GM19239 (cell line): Measurements from ENCODE around the gene LHFPL5.

ENCODE experiments used
- DNase-seq: peaks from one replicate; pipeline ENCODE4 v3.0.0; 2011; ENCODE audit warnings: low spot score; ENCODE audit not compliant: insufficient read length
- FAIRE-seq: peaks from 2 replicates; lab custom pipeline; 2011; peaks lifted over from hg19 to GRCh38; lab: Jason Lieb, UNC

Gene LHFPL5

DNA sequence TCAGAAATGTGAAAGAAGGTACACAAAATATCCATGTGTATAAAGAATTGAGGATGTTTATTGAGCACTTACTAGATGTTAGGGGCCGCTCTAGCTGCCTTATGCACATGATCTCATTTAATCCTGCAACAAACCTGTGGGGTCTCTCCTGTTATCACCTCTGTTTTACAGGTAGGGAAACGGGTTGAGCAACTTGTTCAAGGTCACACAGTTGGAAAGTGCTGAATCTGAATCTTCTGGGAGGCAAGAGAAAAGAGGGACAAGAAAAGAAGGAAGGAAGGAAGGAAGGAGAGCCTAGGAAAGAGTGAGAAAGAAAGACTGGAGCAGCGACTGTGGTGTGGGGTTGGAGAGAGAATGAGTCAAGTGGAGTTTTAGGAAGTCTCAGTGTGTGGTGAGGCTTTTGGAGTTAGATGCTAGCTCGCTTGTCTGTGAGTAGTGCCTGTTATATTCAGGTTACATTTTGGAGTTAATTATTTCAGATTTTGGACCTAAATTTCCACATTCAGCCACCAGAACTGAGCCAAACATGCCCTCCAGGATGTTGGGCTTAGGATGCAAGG lies 16.6 kb upstream of the LHFPL5 start:
- FAIRE-seq (no peak), DNase-seq (no peak)

DNA sequence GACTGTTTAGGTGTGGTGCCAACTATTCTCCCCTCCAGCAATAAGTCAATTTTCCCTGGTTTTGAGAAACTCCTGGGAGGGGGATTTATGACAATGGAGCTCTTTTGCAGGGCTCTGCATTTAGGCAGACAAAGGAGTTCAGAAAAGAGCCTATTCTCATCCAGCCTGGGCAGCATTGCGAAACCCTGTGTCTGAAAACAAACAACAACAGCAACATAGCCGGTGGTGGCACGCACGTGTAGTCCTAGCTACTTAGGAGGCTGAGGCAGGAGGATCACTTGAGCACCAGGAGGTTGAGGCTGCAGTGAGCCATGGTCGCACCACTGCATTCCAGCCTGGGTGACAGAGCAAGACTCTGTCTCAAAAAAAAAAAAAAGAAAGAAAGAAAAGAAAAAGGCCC lies 14.5 kb upstream of the LHFPL5 start:
- FAIRE-seq, result no peak
- DNase-seq, result no peak

DNA sequence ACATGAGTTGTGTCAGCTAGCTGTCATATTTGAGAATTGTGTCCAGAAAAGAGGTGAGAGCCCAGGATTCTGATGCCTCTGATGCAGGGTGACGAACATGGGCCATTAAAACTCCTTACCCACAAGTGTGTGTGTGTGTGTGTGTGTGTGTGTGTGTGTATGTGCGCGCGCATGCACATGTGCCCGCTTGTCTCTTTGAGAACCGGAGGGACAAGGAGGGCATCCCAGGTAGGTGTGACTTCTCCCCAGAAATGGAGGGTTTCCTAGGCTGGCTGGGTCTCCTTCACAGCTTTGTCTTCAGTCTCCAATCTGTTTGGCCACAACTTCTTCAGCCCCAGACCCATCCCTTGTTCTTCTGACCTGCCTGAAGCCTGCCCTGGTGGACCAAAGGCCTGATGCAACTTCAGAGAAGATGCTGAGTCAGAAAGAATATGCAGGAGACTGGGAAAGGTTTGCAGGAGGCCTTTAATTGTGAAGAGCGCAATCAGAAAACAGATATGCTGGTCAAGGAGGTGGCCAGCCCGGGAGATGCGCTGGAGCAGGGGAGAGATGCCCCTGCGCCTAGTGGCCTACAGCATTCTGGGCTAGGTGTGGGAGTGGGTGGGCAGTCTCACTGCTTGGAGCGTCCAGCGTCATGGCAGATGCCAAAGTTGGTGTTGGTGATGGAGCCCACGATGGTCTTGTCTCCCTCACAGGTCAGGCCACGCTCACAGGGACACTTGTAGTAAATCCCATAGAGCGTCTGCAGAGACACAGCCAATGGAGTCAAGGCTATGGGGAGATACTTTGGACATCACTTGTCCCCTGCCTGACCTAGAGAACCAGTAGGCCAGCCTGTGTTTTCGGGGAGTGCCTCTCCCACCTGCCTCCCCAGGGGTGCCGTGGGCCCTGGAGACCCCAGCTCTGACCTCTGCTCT lies 10.4 kb upstream of the LHFPL5 start:
- FAIRE-seq, result no peak

DNA sequence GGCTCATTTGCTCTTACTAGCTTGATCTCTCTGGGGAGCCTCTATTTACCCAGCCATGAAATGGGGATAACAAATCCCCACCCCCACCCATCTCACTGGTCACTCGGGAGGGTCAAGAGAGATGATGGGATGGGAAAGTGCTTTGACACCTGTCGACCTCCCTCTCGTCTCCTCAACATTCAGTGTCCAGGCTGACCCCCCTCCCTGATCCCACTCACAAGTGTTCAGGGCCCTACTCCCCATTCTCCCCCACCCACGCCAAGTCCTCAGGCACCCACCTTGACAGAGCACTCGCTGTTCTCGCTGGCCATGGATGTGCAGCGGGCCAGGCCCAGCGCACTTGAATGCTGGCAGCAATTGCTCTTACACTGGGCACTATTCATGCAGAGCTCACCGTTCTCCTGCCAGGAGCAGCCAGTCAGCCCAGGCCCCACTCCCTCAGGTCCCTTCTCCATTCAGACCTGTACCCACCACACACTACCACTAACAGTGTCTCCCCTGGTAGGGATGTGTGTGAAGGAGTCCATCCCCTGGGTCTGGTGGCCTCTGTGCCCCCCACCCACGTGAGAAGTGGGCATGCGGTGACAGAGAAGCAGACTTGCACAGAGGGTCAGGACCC lies 9.6 kb upstream of the LHFPL5 start:
- no peak for FAIRE-seq
- no peak for DNase-seq

More for the DNA sequence above, 10.4 kb upstream of the LHFPL5 start:
- no peak for DNase-seq

DNA sequence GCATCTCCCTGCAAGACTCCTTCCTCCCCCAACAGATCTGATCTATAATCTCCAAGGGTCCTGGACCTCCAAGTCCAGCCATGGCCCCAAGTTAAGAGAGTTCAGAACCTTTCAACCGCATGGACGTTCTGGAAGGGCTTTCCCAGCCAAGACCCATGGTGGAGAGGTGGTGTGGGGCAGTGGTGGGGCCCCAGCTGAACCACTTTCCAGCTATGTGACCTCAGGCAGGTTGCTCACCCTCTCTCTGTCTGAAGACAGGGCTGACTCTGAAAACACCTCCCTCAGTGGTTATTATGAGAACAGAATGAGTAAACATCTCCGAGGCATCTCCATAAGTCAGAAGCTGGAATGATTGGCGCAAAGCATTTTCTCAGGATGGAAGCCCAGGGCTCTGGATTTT lies 8.9 kb upstream of the LHFPL5 start:
- no peak for FAIRE-seq
- no peak for DNase-seq

DNA sequence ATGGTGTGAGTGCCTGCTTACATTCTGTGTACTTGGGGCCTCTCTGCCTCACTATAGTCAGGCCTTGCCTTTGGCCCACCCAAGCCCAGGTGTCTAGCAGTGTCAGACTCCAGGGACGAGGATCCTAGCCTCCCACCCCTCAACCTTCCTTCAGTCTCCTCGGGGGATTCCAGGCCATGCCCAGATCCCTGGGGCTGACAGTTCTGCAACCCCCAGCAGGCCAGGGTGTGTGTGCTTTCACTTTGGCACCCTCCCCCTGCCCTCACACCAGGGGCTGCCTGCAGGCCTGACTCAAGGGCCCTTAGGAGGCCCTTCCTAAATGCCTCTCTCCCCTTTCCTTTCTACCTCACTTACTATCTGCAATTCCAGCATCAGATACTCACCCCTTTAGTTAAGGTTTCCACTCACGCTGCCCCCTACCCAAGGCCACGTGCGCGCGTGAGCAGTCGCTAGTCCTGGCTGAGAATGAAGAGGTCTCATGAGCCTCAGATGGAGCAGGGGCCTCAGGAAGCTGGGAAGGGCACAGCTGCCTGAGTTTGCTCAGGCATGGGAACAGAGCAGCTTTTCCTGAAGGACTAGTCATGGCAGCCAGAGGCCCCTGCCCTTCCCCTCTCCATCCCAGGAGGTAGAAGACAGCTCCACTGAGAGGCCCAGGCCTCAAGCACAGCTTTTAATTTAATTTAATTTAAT lies 7.2 kb upstream of the LHFPL5 start:
- FAIRE-seq (no peak), DNase-seq (no peak)

DNA sequence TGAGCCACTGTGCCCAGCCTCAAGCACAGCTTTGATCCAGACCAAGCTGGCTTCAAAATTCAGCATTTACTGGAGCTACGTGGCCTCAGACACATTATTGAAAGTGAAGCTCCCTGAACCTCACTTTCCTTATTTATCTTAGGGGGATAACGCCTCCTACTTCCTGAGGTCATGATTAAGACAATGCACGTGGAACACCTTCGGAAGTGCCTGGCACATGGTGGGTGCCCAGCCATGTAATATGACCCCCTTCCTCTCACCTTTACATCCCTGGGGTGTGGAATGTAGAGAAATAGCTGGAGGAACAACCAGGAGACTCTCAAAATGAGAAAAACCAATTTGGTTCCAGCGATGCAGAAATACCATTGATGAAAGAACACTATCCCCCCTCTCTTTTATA lies 6.4 kb upstream of the LHFPL5 start:
- FAIRE-seq, result no peak
- DNase-seq, result no peak

DNA sequence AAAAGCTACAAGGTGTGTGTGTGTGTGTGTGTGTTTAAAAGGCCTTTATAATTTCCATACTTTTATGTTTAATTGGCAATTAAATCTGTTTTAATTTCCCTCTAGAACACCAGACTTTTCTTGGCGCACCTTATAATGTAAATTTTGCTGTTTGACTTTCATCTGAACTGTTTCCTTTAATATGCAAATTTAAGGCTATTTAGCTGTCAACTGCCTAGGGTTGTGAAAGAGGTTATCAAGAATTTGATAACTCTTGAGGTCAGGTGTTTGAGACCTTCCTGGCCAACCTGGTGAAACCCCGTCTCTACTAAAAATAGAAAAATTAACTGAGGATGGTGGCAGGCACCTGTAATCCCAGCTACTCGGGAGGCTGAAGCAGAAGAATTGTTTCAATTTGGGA lies 4.0 kb upstream of the LHFPL5 start:
- no peak for FAIRE-seq
- DNase-seq, result no peak

DNA sequence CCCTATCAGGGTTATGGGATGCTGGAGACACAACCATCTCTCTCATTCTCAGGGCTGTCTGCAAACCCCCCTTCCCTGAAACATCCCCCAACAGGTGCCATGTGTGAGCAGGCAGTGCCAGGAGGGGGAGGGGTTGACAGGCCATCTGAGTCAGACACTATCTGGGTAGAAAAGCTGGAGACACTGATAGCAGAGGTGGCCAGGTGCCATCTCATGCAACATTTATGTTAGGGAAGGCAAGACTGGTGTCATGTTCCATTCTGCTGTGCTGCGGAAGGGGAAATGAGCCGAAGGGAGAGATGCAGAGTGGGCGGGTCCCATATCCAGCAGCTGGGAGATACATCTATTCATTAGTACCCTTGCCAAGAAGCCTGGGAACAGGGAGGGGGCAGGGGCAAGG lies 3.5 kb downstream of the LHFPL5 start:
- DNase-seq (no peak), FAIRE-seq (no peak)

DNA sequence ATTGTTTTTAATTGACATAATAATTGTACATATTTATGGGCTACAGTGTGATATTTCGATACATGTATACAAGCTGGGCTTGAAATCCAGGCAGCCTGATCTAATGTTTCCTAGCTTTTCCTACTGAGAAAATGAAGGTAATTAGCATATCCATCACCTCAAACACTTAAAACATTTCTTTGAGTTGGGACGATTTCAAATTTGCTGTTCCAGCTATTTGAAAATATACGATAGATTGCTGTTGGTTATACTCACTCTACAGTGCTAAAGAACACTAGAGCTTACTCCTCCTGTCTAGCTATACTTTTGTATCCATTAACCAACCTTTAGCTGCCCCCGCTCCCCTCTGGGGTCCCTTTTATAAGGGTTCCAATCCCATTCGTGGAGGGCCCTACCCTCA lies 4.7 kb downstream of the LHFPL5 start:
- FAIRE-seq (no peak), DNase-seq (no peak)

DNA sequence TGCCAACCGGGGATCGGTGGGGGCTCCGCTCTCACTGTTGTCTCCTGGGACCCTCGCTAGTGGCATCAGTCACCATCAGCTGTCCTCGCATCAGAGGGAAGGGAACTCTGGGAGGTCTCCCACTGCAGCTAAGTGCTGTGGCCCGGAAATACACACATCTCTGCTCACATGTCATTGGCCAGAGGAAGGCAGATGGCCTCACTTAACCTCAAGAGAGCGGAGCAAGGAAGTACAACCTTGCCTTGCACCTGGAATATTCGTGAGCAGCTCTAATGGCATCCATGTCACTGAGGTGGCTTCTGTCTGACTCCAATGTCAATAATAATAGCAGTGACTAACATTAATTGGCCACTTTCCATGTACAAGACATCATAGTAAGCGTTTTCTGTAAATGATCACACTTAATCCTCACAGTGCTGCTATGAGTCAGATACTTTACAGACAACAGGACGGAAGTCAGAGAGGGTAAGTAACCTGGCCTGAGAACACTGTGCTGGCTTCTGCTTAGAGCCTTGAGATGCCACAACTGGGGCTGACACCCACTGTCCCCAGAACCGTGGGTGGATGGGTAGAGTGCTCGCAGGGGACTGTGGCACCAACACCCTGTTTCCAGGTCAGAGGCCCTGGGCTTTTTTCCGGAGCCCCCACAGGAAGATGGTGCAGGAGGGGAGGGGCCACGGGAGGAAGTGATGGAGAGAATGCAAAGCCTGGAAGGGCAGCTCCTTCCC lies 6.0 kb downstream of the LHFPL5 start:
- no peak for DNase-seq
- FAIRE-seq, result no peak

DNA sequence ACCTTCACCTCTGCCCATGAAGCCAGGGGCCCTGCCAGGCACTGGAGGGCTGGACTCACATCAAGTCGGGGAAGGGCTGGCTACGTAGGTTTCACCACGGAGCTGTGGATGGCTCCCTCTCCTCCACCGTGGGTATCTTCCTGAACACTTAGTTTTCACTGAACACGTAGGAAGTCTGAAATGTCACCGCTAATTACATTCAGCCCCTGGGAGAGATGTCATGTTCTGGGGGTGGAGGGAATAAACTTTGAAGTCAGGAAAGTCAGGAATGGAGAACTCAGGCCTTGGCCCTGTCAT lies 6.5 kb downstream of the LHFPL5 start:
- FAIRE-seq, result no peak
- no peak for DNase-seq

DNA sequence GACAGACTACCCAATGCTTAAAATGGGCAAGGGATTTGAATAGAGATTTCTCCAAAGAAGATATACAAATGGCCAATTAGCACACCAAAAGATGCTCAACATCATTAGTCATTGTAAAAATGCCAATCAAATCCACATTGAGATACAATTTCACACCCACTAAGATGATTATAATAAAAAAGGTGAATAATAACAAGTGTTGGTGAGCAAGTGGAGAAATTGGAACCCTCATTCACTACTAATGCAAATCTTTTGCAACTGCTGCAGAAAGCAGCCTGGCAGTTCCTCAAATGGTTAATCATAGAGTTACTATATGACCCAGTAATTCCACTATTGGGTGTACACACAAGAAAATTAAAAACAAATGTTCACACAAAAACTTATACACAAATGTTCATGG lies 12.4 kb downstream of the LHFPL5 start:
- FAIRE-seq (no peak), DNase-seq (no peak)

DNA sequence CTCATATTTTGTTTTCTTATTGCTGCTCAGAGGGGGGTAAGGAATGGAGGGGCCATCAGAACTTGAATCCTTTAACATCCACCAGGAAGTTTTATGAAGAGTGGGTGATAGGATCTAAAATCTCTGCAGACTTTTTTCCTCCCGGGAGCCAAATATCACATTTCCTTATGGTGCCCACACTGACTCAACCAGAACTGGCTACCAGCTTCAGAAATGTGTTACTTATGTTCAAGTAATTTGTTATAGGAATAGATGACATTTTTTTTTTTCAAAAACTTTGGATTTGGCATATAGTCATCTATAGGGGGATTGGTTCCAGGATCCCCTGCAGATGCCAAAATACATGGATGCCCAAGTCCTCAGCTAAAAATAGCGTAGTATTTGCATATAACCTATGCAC lies 18.4 kb downstream of the LHFPL5 start:
- no peak for DNase-seq
- no peak for FAIRE-seq

DNA sequence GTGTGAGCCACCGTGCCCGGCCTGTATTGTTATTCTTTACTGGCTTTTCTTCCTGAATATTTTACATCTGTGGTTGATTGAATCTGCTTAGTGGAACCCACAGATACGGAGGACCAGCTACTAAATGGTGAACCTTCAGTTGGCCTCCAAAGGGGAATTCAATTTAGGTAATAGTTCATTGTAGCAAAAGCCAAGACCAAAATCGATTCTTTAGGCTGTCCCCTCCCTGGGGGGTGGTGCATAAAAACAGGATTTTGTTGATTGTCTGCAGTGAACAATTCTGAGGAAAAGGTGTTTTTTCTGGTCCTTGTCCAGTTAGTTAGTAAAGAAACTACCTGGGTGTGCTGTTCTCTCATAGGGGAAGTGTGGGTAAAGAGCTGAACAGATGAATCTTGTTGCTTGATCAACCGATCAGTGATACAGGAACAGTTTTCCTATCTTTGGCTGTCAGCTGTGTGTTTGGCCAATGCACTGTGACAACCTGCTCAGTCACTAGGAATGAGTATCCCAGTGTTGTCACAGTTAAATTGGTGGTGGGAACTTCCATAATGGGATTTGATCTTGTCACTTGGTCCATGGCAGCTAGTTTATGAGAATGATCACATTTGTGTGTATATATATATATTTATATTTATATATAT lies 19.5 kb downstream of the LHFPL5 start:
- no peak for DNase-seq
- FAIRE-seq, result no peak

DNA sequence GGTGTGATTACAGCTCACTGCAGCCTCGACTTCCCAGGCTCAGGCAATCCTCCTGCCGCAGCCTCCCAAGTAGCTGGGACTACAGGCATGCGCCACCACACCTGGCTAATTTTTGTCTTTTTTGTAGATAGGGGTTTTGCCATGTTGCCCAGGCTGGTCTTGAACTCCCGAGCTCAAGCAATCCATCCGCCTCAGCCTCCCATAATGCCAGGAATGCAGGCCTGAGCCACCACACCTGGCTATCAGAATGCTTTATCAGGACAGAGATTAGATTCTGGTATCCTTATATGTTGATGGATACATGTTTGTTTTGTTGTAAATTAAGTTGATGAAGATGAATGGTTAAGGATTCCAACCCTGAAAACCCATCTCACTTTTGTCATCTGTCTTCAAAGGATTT lies 24.2 kb downstream of the LHFPL5 start:
- no peak for FAIRE-seq
- DNase-seq, result no peak

DNA sequence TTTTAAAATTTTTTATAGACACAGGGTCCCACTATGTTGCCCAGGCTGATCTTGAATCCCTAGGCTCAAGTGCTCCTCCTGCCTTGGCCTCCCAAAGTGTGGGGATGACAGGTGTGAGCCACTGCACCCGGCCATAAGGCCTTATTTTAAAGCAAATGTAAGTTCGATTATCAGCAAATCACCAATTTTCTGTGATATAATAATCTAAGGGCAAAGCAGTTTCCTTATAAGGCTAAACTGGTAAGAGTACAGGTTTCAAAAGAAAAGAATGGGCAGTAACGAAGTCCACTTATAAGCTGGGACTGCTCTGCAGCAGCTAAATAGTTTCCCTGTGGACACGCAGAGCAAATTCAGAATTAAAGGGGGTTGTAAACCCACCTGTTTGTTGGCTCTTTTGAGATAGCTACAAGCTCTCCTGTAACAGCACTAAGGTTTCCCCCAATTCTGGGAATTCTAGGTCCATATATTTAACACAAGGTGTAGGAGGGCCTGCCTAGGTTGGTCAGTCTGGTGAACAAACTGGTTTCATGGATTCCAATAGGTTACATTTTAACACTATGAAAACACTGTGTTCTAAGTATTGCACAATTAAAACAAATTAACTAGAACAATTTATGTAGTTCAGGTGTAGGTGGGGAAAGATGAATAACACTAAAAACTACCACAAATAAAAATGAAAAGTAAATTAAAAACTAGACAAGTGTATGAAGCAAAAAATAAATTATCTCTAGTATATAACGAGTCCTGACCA lies 26.3 kb downstream of the LHFPL5 start:
- DNase-seq (no peak), FAIRE-seq (no peak)

DNA sequence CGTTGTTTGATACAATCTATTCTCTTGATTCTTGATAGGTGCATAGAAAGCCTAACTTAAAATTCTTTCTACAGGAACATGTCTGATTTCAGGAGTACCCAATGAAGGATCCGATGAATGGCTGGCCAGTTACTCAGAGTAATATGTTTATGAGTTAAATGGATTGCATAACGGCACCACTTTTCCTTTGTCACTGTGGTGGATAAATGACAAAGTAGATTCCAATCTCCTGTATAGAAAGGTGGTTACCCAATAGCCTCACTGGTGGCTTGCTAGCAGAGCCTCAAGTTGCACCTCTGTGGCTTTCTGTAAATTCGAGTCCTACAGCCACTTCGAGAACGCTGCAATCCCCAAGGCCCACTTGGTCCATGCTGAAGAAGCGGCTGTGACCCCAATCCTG lies 28.4 kb downstream of the LHFPL5 start:
- FAIRE-seq (no peak), DNase-seq (no peak)

DNA sequence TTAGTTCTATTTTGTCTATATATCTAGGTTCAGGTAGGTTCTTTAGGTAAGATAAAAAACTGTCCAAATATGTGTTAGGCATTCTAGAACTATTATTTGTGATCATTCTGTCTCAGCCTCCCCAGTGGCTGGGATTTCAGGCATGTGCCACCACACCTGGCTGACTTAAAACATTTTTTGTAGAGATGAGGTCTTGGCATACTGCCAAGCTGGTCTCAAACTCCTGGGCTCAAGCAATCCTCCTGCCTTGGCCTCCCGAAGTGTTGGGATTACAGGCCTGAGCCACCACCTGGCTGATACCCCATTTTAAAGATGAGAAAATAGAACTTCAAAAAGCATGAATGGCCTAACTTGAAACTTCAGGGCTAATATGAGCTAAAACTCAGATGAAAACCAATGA lies 33.9 kb downstream of the LHFPL5 start:
- DNase-seq (no peak), FAIRE-seq (no peak)
